ENCODE measurements around the gene TBCC. TPM values are rescaled to one million over a fixed set of nuclear protein-coding genes. Genes with fewer than 3 reads are reported as not detected.

The TBCC gene
- polyA plus RNA-seq = 100 to 1,000 TPM; 109 to 140 (median 134) TPM

GRCh38 chr6:42745640-42746462 is at the start of gene TBCC:
Gene TBCC (minus strand): TSS chr6:42746103. CDS start chr6:42746073, 30 bp downstream.
- H3K27me3 Mint-ChIP-seq (ENCODE audit: low read depth in 3 of 3) = peaks cover 10 to 15% (median 14%) of the 10 kb centered on the region in 3 donors
- peaks cover 33 to 35% of the 10 kb centered on the region in 2 donors for H3K4me1 Mint-ChIP-seq
- peak; percentile 93 to 94 (median 93) for DNase-seq
- peak within 1 kb of the TSS; percentile 95 to 100 (median 100) for H3K27ac Mint-ChIP-seq
- peaks cover 4 to 18% (median 11%) of the 10 kb centered on the region in 6 donors for H3K9me3 Mint-ChIP-seq
- peaks cover 4 to 12% (median 7%) of the 10 kb centered on the region in 3 donors for H3K36me3 Mint-ChIP-seq
- peak within 1 kb of the TSS; percentile 97 to 100 (median 99) for H3K4me3 Mint-ChIP-seq

- no peaks in the 10 kb centered on the region for H3K36me3 Mint-ChIP-seq
- H3K9me3 Mint-ChIP-seq = no peaks in the 10 kb centered on the region
- no peak for DNase-seq
- H3K27ac Mint-ChIP-seq = peak overlapping the region in 2 of 6 donors; percentile 1 to 53
- H3K4me1 Mint-ChIP-seq = peaks cover 18 to 25% of the 10 kb centered on the region in 2 donors
- peaks cover 0 to 4% (median 0%) of the 10 kb centered on the region in 3 donors for H3K27me3 Mint-ChIP-seq (ENCODE audit: low read depth in 3 of 3)
- H3K4me3 Mint-ChIP-seq = no peak overlapping the region
Observed at GRCh38 chr6:42795651-42796050, 49.7 kb upstream of the TBCC start.

GRCh38 chr6:42791706-42792320 is 45.9 kb upstream of the TBCC start:
- Mint-ChIP-seq H3K27me3 (ENCODE audit: low read depth in 3 of 3) (peaks cover 0 to 2% (median 0%) of the 10 kb centered on the region in 3 donors), H3K4me3 (peak overlapping the region in 2 of 5 donors; percentile 30 to 34), H3K4me1 (peaks cover 12 to 45% of the 10 kb centered on the region in 2 donors), H3K27ac (peak overlapping the region; percentile 75 to 92 (median 87)), H3K9me3 (no peaks in the 10 kb centered on the region), H3K36me3 (peaks cover 0 to 7% (median 0%) of the 10 kb centered on the region in 3 donors)
- DNase-seq = peak in 1 of 3 donors; percentile 32

DNA sequence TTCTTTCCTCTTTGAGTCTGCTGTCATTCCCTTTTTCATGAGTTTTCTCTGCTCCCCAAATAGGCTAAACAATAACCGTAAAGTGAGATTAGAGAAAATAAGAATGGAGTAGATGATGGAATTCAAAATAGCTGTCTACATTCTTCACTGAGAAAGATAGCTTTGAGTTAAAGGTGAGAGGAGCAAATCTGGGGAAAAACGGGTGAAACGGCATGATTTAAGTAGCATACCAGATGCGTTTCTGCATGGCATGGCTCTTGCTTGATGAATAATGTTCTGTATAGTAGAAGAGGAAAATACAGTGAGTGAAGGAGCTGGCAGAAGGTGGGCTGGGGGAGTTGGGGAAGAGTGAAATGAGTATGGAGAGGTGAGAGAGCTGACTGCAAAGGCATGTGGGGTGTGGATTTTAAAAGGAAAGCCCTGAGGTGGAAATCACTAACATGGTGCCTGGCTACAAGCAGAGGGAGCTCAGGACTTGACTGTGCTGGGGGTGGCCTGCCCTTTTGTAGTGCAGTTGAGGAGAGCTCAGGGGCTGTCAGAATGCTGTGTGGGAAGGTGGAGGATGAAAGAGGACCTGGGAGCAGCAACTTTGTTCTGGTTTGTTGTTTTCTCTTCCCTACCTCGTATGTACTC is 44.8 kb upstream of the TBCC start:
- H3K4me1 Mint-ChIP-seq = peaks cover under 1 to 39% of the 10 kb centered on the region in 2 donors
- peaks cover 0 to 7% (median 0%) of the 10 kb centered on the region in 3 donors for H3K36me3 Mint-ChIP-seq
- DNase-seq = no peak
- no peaks in the 10 kb centered on the region for H3K9me3 Mint-ChIP-seq
- H3K27me3 Mint-ChIP-seq (ENCODE audit: low read depth in 3 of 3) = peaks cover 0 to 2% (median 0%) of the 10 kb centered on the region in 3 donors
- H3K4me3 Mint-ChIP-seq = peak overlapping the region; percentile 18 to 67 (median 59)
- peak overlapping the region; percentile 73 to 92 (median 88) for H3K27ac Mint-ChIP-seq

GRCh38 chr6:42788671-42789070 is 42.8 kb upstream of the TBCC start:
- Mint-ChIP-seq H3K4me3 (peak overlapping the region in 3 of 5 donors; percentile 9 to 33 (median 21)), H3K27me3 (ENCODE audit: low read depth in 3 of 3) (peaks cover 8 to 11% (median 10%) of the 10 kb centered on the region in 3 donors), H3K36me3 (peaks cover 0 to 7% (median 0%) of the 10 kb centered on the region in 3 donors)

GRCh38 chr6:42787063-42787472 is 41.2 kb upstream of the TBCC start:
- H3K27ac Mint-ChIP-seq = no peak overlapping the region
- H3K4me1 Mint-ChIP-seq = peaks cover 0 to 39% of the 10 kb centered on the region in 2 donors
- peaks cover 21 to 23% (median 22%) of the 10 kb centered on the region in 3 donors for H3K27me3 Mint-ChIP-seq (ENCODE audit: low read depth in 3 of 3)
- peaks cover 0 to under 1% (median 0%) of the 10 kb centered on the region in 6 donors for H3K9me3 Mint-ChIP-seq
- DNase-seq = no peak
- peaks cover 0 to 7% (median 4%) of the 10 kb centered on the region in 3 donors for H3K36me3 Mint-ChIP-seq
- no peak overlapping the region for H3K4me3 Mint-ChIP-seq

More at GRCh38 chr6:42788671-42789070, 42.8 kb upstream of the TBCC start:
- DNase-seq = no peak
- peaks cover 0 to 39% of the 10 kb centered on the region in 2 donors for H3K4me1 Mint-ChIP-seq
- no peaks in the 10 kb centered on the region for H3K9me3 Mint-ChIP-seq
- H3K27ac Mint-ChIP-seq = peak overlapping the region; percentile 68 to 84 (median 77)

- Mint-ChIP-seq H3K36me3 (peaks cover 0 to 7% (median 4%) of the 10 kb centered on the region in 3 donors), H3K4me3 (no peak overlapping the region), H3K27me3 (ENCODE audit: low read depth in 3 of 3) (peaks cover 24 to 25% (median 24%) of the 10 kb centered on the region in 3 donors), H3K9me3 (peaks cover 0 to 2% (median 0%) of the 10 kb centered on the region in 6 donors), H3K4me1 (peaks cover 0 to 33% of the 10 kb centered on the region in 2 donors), H3K27ac (no peak overlapping the region)
- DNase-seq = no peak
Observed at GRCh38 chr6:42786525-42786985, 40.7 kb upstream of the TBCC start.

DNA sequence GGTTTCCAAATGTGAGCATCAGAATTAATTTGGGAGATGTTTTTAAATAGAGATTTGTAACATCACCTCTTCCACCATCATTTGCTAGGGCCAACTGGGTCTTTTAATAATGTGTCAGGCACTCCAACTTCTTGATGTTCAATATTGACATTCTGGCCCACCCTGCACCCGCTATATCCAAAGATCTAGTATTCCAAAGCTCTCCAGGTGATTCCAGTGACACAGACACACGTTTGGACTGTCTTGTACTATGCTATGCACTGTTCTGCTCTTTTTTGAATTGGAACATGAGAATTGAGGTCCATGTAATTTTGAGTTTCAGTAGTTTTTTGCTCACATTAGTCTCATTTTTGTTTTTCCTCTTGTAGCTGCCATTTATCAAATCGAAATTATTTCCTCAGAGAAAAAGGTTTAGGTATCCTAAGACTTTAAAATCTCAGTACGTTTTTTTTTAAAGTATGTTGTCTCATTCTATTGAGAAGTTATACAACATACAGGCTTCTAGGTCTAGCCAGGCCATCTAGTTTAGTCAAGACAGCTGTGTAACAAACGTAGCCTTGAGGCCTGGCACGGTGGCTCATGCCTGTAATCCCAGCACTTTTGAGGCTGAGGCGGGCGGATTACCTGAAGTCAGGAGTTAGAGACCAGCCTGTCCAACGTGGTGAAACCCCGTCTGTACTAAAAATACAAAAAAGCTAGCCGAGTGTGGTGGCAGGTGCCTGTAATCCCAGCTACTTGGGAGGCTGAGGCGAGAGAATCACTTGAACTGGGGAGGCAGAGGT is 39.0 kb upstream of the TBCC start:
- Mint-ChIP-seq H3K4me3 (peak overlapping the region in 3 of 5 donors; percentile 97 to 99 (median 98)), H3K36me3 (peaks cover 0 to 7% (median 4%) of the 10 kb centered on the region in 3 donors), H3K27me3 (ENCODE audit: low read depth in 3 of 3) (peaks cover 28 to 32% (median 29%) of the 10 kb centered on the region in 3 donors), H3K4me1 (peaks cover 8 to 27% of the 10 kb centered on the region in 2 donors), H3K27ac (peak overlapping the region in 1 of 6 donors; percentile 100), H3K9me3 (peaks cover 0 to 2% (median 0%) of the 10 kb centered on the region in 6 donors)
- no peak for DNase-seq

DNA sequence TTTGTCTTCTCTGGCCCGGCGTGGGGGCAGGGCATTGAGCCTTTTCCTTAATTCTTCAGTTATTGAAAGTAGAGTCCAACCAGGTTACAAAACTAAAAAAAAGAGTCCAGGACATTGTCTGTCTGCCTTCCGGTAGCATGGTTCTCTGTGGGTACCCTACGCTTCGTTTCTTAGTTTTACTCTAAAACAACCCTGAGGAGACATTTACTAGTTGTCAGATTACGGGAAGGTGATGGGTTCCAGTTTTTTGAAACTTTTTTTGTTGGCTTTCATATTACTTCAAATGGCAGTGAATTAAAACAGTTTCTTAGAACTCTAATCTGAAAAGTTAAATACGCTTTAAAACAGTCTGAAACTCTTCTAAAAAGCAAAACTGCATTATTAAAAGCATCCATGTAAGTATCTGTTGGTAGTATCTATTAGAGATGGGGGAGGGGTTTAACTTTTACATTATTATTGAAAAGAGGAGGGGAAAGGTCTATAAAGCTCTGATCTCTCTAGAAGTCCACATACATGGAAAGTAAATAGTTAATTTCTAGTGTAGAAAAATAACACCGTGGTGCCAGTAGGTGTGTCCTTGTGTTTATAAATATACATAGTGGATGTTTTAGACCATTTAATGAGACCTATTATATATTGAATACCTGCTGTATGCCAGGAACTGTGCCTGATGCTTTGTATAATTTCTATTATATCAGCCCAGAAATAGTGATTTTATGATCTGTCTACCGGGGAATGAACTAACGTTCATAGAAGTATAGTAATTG is 38.2 kb upstream of the TBCC start:
- Mint-ChIP-seq H3K9me3 (peaks cover 0 to 2% (median 0%) of the 10 kb centered on the region in 6 donors), H3K4me3 (peak overlapping the region in 3 of 5 donors; percentile 97 to 99 (median 98)), H3K4me1 (peaks cover 8 to 21% of the 10 kb centered on the region in 2 donors), H3K36me3 (peaks cover 0 to 7% (median 4%) of the 10 kb centered on the region in 3 donors), H3K27ac (peak overlapping the region in 1 of 6 donors; percentile 100), H3K27me3 (ENCODE audit: low read depth in 3 of 3) (peaks cover 28 to 32% (median 29%) of the 10 kb centered on the region in 3 donors)
- DNase-seq = no peak

DNA sequence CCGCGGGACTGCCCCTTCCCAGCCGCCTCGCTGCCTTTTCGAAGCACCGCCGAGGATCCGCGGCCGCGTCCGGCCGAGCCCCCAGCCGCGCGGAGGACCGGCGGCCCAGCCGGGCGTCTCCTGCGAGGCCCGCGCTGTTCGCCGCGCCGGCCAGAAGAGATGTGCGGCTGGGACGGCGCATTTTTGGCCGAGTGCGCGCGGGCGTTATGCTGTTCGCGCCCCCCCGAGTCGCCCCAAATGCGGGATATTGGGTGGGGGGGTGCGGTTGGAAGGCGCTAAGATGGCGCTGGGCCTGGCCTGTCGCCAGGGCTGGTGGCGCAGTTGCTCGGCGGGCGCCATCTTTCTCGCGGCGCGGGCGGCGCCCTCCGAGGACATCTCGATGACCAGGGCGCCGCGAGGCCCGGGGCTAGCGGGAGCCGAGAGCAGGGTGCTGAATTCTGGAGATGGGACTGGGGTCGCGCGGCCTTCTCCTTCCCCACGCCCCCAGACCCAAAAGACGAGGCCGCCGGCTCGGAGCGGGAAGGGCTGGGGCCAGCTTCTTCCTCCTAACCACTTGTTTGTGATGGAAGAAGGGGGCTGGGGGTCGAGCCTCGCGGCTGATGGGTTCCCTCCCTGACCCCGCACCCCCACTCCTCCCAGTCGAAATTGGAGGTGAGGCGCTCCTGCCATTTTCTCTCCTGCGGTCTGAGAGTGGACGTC is 37.4 kb upstream of the TBCC start:
- Mint-ChIP-seq H3K27ac (peak overlapping the region in 1 of 6 donors; percentile 100), H3K9me3 (peaks cover 0 to 2% (median 0%) of the 10 kb centered on the region in 6 donors), H3K27me3 (ENCODE audit: low read depth in 3 of 3) (peaks cover 28 to 32% (median 29%) of the 10 kb centered on the region in 3 donors), H3K4me1 (peaks cover 8 to 13% of the 10 kb centered on the region in 2 donors), H3K4me3 (peak overlapping the region in 3 of 5 donors; percentile 97 to 99 (median 98)), H3K36me3 (peaks cover under 1 to 4% (median 2%) of the 10 kb centered on the region in 3 donors)
- DNase-seq = peak; percentile 82 to 89 (median 87)

GRCh38 chr6:42782689-42783176 is 36.8 kb upstream of the TBCC start:
- Mint-ChIP-seq H3K4me3 (peak overlapping the region; percentile 97 to 98 (median 98)), H3K27me3 (ENCODE audit: low read depth in 3 of 3) (peaks cover 28 to 32% (median 29%) of the 10 kb centered on the region in 3 donors), H3K4me1 (peaks cover 8 to 12% of the 10 kb centered on the region in 2 donors), H3K27ac (peak overlapping the region in 5 of 6 donors; percentile 94 to 100 (median 100)), H3K36me3 (peaks cover 0 to 4% (median 3%) of the 10 kb centered on the region in 3 donors), H3K9me3 (peaks cover 0 to 2% (median 0%) of the 10 kb centered on the region in 6 donors)
- peak; percentile 74 to 80 (median 78) for DNase-seq

All from immature natural killer cell (primary cell).